Activated CD8-positive, alpha-beta memory T cell treated with anti-CD3 and anti-CD28 coated beads, Interleukin-2, amount 50 U/mL, for 48 hours (primary cell): ENCODE results near the gene PCDHGB7.
"Not testable (repeated sequence)": the region's sequence is repeated elsewhere in the genome, so short reads cannot be mapped to it uniquely, and the experiment has no call there.

Experiments
- DNase-seq: peaks from one replicate; pipeline ENCODE4 v3.0.0-alpha.2; 2020

Gene PCDHGB7

DNA sequence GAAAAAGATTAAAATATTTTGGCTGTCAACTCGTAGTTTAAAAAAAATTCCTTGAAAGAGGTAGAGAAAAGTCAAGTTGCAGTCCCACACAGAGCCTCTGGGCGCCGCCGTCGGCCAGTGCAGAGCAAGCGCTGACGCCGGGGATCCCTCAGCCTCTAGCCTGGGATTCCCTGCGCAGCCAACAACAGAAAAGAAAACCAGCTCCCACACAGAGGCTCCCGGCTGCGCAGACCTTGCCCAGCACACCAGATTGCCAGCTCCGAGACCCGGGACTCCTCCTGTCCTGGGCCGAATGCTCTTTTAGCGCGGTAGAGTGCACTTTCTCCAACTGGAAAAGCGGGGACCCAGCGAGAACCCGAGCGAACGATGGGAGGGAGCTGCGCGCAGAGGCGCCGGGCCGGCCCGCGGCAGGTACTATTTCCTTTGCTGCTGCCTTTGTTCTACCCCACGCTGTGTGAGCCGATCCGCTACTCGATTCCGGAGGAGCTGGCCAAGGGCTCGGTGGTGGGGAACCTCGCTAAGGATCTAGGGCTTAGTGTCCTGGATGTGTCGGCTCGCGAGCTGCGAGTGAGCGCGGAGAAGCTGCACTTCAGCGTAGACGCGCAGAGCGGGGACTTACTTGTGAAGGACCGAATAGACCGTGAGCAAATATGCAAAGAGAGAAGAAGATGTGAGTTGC, at the start of gene PCDHGB7:
PCDHGB7 (plus strand) TSS at position 184 of the 679 bp plus-strand sequence; CDS start at position 367, 183 bp downstream.
- DNase-seq = peak; percentile 78

GRCh38 chr5:141369994-141370848, 47.3 kb upstream of the PCDHGB7 start, which contains the start of gene PCDHGB3:
TSS of gene PCDHGB3 (plus strand) at chr5:141370242. CDS start at chr5:141370395, 153 bp downstream.
- DNase-seq = no peak

GRCh38 chr5:141371572-141372475, 45.7 kb upstream of the PCDHGB7 start:
- no peak for DNase-seq

DNA sequence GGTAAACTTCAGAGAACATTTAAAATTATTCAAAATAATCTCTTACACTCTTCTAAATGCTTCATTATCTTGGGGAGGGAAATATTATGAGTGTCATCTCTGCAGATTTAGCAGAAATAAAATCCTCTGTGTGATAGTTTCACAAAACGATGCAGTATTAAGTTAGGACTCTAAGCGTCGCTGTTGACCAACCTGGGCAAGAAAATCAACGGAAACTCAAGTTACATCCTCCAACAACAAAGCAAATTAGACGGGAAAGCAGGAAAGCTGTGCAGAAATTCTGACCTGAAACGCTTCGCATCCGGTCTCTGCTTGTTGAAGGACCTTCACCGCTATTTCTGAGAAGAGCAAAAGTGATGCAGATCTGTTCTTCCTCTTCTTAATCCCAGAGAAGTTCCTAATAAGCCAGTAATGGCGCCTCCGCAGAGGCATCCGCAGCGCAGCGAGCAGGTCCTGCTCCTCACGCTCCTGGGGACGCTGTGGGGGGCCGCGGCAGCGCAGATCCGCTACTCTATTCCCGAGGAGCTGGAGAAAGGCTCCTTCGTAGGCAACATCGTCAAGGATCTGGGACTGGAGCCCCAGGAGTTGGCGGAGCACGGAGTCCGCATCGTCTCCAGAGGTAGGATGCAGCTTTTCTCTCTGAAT, 43.7 kb upstream of the PCDHGB7 start, which contains the start of gene PCDHGA6:
PCDHGA6 (plus strand) TSS at position 219 of the 645 bp plus-strand sequence; CDS start at position 412, 193 bp downstream.
- no peak for DNase-seq

GRCh38 chr5:141374627-141375026, 42.9 kb upstream of the PCDHGB7 start:
- no peak for DNase-seq

DNA sequence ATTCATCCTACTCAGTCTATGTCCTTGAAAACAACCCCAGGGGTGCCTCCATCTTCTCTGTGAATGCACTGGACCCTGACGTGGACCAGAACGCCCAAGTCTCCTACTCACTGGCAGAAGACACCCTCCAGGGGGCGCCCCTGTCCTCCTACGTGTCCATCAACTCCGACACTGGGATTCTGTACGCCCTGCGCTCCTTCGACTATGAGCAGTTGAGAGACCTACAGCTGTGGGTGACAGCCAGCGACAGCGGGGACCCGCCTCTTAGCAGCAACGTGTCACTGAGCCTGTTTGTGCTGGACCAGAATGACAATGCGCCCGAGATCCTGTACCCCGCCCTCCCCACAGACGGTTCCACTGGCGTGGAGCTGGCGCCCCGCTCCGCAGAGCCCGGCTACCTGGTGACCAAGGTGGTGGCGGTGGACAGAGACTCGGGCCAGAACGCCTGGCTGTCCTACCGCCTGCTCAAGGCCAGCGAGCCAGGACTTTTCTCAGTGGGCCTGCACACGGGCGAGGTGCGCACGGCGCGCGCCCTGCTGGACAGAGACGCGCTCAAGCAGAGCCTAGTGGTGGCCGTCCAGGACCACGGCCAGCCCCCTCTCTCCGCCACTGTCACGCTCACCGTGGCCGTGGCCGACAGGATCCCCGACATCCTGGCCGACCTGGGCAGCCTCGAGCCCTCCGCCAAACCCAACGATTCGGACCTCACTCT, 41.9 kb upstream of the PCDHGB7 start:
- DNase-seq = peak; percentile 52

- DNase-seq = peak; percentile 32
Measured at GRCh38 chr5:141382469-141383294, 34.8 kb upstream of the PCDHGB7 start, which contains the start of gene PCDHGA7. TSS of gene PCDHGA7 (plus strand) at chr5:141382742. CDS start at chr5:141382900, 158 bp downstream.

GRCh38 chr5:141383345-141383744, 34.1 kb upstream of the PCDHGB7 start:
- DNase-seq = peak; percentile 35

DNA sequence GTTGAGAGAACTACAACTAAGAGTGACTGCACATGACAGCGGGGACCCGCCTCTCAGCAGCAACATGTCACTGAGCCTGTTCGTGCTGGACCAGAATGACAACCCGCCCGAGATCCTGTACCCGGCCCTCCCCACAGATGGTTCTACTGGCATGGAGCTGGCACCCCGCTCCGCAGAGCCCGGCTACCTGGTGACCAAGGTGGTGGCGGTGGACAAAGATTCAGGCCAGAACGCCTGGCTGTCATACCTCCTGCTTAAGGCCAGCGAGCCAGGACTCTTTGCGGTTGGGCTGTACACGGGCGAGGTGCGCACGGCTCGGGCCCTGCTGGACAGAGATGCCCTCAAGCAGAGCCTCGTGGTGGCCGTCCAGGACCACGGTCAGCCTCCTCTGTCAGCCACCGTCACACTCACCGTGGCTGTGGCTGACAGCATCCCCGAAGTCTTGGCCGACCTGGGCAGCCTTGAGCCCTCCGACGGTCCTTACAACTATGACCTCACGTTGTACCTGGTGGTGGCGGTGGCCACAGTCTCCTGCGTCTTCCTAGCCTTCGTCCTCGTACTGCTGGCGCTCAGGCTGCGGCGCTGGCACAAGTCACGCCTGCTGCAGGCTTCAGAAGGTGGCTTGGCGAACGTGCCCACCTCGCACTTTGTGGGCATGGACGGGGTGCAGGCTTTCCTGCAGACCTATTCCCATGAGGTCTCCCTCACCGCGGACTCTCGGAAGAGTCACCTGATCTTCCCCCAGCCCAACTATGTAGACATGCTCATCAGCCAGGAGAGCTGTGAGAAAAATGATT, 32.8 kb upstream of the PCDHGB7 start:
- no peak for DNase-seq

DNA sequence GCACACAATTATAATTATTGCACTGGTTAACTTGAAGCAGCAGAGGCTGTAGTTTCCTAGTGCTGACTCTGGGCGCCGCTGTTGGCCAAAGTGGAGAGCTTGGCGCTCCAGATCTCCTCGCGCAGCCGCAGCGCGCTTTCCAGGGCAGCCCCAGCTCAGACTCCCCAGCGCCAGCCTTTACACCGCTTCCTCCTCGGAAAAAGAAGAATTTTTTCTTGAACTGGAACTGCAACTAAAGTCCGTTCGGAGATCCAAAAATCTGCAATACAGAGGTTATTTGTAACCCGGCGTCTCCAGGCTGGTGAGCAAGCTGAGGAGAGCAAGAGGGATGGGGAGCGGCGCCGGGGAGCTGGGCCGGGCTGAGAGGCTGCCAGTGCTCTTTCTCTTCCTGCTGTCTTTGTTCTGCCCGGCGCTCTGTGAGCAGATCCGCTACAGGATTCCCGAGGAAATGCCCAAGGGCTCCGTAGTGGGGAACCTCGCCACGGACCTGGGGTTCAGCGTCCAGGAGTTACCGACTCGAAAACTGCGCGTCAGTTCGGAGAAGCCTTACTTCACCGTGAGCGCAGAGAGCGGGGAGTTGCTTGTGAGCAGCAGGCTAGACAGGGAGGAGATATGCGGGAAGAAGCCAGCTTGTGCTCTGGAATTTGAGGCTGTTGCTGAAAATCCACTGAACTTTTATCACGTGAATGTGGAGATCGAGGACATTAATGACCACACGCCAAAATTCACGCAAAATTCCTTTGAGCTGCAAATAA, 29.7 kb upstream of the PCDHGB7 start, which contains the start of gene PCDHGB4:
PCDHGB4 (plus strand) TSS at position 142 of the 755 bp plus-strand sequence; CDS start at position 329, 187 bp downstream.
- DNase-seq = not testable (repeated sequence)

DNA sequence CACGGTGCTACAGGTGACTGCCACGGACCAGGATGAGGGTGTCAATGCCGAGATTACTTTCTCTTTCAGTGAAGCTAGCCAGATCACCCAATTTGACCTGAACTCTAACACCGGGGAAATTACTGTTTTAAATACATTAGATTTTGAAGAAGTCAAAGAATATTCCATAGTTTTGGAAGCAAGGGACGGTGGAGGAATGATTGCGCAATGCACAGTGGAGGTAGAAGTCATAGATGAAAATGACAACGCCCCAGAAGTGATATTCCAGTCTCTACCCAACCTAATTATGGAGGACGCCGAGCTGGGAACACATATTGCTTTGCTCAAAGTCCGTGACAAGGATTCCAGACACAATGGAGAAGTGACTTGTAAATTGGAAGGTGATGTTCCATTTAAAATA, 28.8 kb upstream of the PCDHGB7 start:
- no peak for DNase-seq

- no peak for DNase-seq
Measured at GRCh38 chr5:141389153-141390042, 28.1 kb upstream of the PCDHGB7 start.

GRCh38 chr5:141392429-141393198, 24.9 kb upstream of the PCDHGB7 start, which contains the start of gene PCDHGA8:
TSS of gene PCDHGA8 (plus strand) at chr5:141392633. CDS start at chr5:141392814, 181 bp downstream.
- no peak for DNase-seq

DNA sequence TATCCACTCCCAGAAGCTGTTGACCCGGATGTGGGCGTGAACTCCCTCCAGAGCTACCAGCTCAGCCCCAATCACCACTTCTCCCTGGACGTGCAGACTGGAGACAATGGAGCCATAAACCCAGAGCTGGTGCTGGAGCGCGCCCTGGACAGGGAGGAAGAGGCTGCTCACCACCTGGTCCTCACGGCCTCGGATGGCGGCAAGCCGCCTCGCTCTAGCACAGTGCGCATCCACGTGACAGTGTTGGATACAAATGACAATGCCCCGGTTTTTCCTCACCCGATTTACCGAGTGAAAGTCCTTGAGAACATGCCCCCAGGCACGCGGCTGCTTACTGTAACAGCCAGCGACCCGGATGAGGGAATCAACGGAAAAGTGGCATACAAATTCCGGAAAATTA, 24.2 kb upstream of the PCDHGB7 start:
- DNase-seq = no peak

- not testable (repeated sequence) for DNase-seq
Measured at GRCh38 chr5:141394401-141395187, 22.9 kb upstream of the PCDHGB7 start.
